NCI-H345 (cell line): ENCODE measurements around the gene COG7.
A peak's percentile ranks its signal among the peaks of the same experiment; 100 is the strongest.
"Not testable (repeated sequence)": the region's sequence is repeated elsewhere in the genome, so short reads cannot be mapped to it uniquely, and the experiment has no call there.

Source experiments
- DNase-seq: peaks from one replicate; lab custom pipeline; 2025; lab: John Stamatoyannopoulos, UW

Gene COG7

DNA sequence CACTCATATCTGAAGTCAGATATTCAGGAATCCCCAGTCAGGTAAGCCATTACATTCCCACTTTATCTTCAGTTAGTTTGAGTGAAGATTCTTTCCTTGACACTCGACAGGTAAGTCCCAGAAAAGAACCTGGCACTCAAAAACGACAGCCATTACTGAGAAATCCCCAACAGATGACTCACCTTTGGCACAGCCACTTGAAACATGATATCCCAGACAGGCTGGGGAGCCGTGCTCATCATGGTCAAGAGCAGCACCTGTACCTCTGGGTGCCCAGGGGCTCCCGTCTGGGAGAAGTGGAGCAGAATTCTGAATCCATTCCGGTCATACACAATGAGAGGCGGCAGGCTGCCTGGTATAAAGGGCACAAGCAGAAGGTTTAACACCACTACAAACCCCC lies 16.8 kb upstream of the COG7 start:
- DNase-seq, result peak; percentile 19

DNA sequence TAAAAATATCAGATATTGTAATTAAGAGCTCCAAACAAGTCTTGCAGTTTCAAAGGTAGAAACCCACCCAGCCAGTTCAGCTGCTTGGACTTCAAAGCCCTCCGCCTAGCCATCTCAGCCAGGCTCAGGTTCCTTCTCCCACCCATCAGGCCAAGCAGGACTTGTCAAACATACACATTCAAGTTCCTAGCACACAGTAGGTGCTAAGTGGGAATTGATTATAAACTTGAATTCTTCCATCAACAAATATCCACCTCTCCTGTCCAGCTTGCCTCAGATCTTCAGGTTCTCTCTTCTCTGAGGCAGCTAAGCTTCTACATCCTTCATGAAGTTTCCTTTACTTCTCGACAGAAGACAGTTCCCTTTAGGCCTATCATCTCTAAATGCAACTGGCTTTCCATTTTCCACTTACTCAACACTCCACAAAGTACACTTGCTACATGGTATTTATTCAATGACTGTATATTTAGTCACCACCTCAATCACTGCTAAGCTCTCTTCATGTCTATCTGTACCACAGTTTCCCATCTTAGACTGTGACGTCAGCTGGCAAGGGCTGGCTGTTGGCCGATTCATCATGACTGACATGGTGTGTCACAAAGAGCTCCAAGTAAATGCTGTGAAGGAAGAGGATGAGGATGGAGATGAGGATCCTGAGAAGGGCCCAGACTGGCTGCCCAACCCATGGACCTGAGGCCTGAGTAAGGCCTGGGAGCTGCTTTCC lies 13.3 kb upstream of the COG7 start:
- no peak for DNase-seq

DNA sequence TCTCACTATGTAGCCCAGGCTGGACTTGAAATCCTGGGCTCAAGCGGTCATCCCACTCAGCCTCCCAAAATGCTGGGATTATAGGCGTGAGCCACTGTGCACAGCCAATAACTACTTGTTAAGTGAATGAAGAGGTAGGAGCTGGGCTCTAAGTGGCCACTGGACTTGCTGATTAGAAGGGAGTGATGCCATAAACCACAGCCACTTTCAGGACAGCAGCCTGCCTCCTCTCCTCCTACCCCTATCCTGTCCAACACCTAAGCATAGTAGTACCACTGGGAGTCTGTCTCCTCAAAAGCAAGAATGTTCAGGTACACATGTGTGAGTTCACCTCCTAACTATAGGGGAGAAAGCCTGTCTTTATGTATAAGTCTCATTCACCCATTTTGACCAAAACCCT lies 12.2 kb upstream of the COG7 start:
- no peak for DNase-seq

DNA sequence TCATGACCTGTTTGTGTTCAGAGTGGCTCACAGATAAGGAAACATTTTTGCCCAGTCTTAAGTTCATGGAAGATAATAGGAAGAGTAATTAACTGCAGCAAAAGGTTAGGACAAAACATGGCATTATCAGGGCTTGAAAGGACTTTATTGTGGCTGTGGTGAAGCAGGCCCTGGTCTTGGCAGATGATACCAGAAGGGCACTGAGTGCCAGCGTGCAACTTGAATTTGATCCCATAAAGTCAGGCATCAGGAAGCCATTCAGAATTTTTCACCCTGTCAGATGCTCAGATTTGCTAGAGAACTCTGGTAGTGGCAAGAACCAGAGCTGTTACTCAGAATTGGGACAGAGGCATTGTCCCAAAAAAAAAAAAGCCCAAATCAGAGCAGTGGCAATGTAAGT lies 11.2 kb upstream of the COG7 start:
- DNase-seq, result no peak

DNA sequence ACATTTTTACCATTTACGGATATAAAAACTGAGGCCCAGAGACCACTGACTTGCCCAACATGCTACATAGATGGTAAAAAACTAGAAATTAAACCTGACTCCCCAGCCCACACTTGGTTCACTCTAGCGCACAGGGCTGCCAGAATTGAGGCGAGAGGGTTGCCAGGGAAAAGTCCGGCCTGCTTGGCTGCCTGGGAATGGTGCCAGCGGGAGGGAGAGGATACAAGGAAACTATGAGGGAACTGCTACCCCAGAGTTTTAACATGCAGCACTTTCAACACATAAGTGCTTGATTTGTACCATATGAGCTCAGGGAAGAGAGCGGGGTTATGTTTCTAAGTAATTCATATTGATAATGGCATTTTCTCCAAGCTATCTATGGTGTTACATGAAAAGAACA lies 10.0 kb upstream of the COG7 start:
- DNase-seq, result not testable (repeated sequence)

DNA sequence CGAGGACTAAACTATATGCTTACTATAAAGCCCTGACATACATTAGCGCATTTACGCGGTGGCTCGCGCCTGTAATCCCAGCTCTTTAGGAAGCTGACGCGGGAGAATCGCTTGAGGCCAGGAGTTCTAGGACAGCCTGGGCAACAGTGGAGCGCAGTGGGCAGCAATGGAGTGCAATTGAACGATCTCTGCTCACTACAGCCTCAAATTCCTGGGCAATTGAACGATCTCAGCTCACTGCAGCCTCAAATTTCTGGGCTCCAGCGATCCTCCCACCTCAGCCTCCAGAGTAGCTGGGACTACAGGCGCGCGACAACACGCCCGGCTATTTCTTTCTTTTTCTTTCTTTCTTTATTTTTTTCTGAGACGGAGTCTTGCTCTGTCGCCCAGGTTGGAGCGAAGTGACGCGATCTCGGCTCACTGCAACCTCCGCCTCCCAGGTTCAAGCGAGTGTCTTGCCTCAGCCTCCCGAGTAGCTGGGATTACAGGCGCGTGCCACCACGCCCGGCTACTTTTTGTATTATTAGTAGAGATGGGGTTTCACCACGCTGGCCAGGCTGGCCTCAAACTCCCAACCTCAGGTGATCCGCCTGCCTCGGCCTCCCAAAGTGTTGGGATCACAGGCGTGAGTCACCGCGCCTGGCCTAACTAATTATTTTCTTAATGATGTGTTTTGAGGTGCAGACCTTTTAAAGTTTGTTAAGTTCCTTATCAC lies 506 bp upstream of the COG7 start:
- DNase-seq, result no peak

DNA sequence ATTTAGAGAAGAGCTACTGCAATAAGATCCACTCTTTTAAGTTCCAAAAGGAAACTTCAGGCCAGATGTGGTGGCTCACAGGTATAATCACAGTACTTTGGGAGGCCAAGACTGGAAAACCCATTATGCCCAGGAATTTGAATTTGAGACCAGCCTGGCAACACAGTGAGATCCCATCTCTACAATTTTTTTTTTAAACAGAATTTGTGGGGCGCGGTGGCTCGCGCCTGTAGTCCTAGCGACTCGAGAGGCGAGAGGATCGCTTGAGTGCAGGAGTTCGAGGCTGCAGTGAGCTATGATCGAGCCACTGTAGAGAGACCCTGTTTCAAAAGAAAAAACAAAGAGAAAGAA lies 793 bp downstream of the COG7 start:
- no peak for DNase-seq

DNA sequence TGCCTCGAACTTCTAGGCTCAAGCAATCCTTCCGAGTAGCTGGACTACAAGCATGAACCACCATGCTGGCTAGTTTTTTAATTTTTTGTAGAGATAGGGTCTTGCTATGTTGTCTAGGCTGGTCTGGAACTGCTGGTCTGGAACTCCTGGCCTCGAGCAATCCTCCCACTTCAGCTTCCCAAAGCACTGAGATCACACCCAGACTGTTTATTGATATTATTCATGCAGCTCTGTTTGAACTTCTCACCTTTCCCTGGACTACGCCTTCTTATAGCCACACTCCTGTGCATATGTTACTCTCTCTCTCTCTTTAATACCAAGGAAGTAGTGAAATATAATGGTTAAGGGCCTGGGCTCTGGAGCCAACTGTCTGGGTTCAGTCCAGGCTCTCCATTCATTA lies 4.6 kb downstream of the COG7 start:
- no peak for DNase-seq

DNA sequence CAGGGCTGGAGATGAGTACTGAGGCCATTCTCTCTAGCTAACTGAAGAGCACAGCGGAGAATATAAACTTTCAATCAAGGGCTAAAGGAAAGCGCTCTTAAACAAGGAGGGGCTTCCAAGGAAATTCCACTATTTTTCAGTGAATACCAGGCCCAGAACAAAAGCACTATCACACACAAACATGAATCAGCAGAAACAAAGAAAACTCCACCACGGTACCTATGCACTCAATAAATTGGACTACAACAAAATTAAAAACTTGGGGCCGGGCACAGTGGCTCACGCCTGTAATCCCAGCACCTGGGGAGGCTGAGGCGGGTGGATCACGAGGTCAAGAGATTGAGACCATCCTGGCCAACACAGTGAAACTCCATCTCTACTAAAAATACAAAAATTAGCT lies 15.4 kb downstream of the COG7 start:
- DNase-seq, result not testable (repeated sequence)

DNA sequence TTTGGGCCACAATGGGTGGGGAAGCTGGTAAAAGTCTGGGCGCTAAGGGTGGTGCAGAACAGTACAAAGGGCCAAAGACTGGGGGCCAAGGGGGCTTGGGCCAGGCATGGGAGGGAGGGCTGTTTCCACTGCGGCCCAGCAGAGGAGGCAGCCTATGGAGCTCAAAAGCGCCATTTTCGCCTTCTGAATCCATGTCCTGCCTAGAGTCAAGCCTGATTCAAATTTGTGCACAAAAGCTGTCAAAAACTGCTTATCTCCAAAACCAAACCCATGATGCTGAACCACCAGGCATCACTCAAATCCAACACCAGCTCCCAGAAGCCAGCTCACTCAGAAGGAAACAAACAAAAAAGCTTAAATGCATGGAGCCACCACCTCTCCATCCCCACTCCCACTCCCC lies 16.0 kb downstream of the COG7 start:
- no peak for DNase-seq

DNA sequence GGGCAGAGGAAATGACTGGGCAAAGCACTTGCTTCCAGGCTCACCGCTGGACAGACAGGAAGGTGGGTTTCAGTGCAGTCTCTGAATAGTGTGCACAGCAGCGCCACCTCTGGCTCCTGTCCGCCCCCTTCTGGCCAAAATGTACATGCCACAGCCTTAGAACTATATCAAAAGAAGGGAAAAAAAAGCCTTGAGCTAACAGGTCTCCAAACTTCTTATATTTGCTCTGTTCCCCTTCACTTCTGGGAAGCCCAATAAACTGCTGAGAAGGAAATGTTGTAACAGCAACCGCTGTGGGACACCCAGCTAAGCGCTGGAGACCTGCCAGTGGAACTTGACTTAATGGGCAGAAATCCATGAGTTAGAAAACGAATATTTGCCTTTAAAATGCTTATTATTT lies 17.5 kb downstream of the COG7 start:
- peak; percentile 35 for DNase-seq

DNA sequence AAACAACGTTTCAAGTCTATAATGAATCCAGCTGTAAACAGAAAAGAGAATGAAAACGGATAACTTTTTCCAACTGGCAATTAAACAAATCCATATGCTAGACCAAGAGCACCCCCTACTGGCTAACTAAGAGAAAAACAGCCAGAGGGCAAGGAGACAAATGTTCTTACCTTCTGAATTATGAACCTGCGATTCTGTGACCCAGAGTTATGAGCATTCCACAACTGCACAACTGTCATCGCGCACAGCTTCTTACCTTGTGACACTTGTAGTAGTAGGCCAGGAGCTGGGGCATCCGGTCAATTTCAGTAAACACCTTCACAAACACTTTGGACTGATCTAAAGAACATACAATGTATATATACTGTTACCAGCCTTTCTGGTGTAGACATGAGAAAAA lies 18.6 kb downstream of the COG7 start:
- DNase-seq, result peak; percentile 62

DNA sequence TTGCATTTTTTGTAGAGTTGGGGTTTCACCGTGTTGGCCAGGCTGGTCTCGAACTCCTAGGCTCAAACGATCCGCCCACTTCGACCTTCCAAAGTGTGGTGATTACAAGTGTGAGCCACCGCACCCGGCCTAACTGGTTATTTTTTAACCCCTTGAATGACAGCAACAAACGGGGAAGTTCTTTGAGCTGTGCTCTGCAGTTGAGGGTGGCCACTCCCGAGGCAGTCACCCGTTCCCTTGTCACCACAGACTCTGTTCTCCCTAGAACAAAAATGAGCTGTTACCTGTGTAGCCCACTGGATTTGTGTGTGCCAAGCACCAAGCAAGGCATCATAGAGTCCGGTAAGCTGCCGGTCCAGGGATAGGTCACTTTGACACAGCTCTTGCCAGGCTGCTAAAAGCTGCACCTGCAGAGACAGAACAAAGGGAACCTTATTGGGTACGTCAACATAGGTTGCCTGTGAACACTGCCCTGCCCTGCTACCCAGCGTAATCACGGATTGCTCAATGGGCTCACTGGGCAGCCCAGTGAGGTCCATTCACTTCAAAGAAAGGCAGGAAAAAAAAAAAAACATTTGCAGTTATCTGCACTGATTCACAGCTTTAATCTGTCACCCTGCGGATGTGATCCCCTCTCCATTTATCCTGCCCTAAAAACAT lies 19.6 kb downstream of the COG7 start:
- no peak for DNase-seq

DNA sequence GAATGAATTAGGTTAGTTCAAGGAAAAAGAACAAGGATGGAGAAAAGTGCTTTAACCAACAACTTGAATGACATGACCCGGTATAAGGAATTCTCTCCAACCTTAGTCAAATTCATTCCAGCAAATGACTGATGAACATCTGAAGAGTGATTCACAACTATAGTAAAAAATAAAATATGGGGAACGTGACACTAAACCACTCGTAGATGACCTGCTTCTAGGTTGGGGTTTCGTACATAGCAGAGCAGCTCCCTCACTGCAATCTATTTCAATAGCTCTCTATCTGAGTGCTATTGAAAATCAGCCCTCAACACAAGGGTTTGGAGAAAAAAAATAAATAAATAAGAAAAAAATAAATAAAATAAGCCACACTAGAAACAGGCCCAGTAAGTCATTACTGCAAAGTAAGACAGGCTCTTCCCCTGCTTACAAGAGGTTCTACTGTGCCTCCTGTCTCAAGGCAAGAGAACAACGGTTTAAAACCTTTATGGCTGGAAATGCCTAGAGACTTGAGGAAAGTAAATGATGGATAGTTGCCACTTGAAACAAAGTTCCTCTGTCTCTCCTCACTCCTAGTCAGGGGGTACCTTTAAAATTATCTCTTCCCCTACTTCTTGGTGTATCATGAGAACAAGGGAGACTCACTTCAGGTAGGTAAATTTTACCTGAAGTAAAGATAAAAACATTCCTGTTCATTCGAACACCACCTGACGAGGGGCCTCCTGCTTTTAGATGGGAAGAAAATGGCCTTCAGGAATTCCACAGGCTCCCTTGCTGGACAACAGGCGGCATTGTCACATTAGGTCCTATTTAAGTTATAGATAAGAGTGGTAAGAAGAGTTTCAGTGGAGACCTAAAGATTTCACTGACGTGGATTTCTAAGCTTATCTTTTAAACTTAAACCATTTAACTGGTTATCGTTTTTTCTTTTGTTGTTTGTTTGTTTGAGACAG lies 20.5 kb downstream of the COG7 start:
- DNase-seq, result no peak

DNA sequence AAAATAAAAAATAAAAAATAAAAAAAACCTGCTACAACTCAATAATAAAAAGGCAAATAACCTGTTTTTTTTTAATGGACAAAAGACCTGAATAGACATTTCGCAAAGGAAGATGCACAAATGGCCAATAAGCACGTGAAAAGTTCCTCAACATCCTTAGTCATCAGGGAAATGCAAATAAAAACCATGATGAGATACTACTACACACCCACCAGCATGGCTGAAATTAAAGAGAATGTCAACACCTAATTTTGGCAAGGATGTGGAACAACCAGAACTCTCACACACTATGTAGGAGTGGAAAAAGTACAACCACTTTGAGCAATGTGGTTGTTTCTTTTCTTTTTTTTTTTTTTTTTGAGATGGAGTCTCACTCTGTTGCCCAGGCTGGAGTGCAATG lies 24.6 kb downstream of the COG7 start:
- no peak for DNase-seq

DNA sequence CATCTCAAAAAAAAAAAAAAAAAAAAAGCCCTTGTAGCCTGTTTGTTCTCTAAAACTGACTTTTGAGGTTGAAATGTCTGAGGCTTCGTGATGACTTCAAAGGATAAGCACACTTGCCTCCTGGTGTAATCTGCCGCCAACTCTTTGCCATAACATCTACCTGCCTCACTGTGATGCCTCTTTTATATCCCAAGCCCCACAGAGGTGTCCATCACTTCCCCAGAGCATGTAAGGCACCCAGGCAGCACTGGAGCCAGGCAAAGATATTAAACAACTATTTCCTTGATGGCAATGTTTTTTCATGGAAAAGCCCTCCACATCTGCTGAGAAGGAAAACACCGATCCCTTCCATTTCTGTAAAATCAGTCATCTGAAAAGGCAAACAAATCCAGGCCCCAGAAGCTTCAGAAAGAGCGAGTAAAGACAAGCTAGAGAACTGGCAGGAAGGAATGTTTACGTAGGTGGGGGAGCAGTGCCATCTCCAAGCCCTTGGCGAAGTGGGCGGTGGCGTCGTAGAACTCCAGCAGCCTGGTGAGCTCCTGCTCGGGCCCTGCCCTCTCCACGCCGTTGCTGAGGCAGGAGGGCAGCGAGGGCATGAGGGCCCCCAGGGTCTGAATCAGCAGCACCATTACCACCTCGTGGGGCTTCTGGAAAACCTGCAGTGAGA lies 28.6 kb downstream of the COG7 start:
- peak; percentile 40 for DNase-seq

DNA sequence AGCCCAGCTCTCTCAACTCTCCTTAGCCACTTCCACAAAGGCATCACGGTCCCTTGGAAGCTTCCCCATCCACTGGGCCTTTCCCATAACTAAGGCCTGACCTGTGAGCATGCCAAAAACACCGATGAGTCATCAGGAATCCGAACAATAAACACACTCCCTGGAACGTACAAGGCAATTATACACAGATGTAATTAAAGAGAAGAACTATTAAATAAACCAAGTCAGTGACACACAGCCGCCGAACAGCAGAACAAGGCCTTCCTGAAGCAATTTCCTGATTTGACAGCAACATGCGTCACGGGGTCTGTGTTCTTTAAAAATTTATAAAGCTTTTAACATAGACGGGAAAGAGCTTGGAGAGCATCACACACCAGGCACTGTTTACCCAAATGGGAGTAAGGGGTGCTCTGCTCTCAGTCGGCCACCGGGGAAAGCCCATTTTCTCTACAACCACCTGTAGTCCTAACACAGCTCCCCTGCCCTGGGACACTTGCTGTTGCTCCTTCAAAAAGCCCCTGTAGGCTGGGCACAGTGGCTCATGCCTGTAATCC lies 29.4 kb downstream of the COG7 start:
- peak; percentile 2 for DNase-seq

DNA sequence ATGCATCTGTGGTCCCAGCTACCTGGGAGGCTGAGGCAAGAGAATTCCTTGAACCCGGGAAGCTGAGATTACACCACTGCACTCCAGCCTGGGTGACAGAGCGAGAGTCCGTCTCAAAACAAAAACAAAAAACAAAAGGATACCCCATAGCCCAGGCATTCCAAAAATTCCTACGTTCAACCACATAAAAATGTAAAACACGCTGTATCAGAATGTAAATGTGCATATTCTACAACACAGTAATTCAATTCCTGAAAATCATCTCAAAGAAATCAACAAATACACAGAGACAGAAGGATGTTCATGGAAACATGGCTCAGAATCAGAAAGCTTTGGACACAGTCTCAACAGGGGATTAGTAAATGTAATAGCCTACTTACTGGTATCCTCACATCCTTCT lies 33.0 kb downstream of the COG7 start:
- DNase-seq, result no peak

DNA sequence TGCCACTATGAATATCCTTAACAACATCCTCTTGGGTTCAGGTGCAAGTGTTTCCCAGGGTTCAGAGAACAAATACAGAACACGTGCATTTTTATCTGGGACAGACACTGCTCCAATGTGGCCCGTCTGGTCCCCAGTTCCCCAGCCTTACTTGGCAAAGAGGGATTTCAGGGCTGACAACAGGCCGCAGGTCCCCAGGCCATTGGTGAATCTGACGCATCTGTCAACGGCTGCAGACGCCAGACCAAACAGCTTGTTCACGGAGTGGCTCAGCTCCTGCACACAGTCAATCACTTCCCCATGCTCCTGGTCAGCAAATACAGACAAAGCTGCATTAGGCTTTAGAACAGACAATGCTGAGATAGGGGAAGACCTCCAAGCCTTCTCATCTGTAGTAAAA lies 36.2 kb downstream of the COG7 start:
- DNase-seq, result no peak

DNA sequence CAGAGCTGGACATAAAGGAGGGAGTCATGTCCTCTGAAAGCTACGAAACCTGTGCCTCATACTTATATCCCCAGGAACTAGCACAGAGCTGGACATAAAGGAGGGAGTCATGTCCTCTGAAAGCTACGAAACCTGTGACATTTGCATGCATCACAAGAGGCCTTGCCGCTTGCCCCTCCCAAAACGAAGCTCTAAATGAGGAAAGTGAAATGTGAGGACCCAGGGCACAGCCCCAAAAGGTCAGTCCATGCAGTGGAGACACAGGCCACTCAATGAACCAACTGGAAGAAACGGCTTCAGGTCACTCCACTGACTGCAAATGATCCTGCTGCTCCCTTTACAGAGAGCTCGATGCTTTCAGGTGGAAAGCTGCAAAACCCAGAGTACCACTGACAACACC lies 38.3 kb downstream of the COG7 start:
- DNase-seq, result no peak

DNA sequence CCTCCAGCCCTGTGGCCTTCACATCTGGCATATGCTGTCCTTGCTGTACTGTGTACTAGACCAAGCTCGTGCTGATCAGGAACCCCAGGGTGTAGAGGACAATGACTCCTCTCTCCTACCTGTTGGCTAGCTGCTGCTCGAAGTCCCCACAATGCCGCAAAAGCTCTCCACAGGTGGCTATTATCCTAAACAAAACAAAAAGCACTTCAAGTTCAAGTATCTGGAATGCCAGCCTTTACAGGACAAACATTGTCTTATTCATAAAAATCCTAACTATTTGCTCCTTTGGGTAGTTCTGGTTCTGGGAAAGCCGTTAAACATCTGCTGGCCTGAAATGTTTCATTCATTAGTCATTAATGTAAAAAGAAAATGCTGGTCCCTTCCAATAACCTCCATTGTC lies 42.8 kb downstream of the COG7 start:
- DNase-seq, result peak; percentile 81
